Parathyroid adenoma (tissue), 2 donors: Measurements from ENCODE around the gene KCNIP1.

Experiments used
- H2AFZ ChIP-seq: fragments of 300-600 bp; sonication (generic); one replicate; pipeline ENCODE4 v1.7.0; 2017; ENCODE audit warnings: antibody characterized with exemption, mild to moderate bottlenecking
- H3K27ac ChIP-seq: fragments of 300-600 bp; sonication (generic); one replicate; pipeline ENCODE4 v1.7.0; 2017
- H3K27me3 ChIP-seq: fragments of 300-600 bp; sonication (generic); one replicate; pipeline ENCODE4 v1.7.0; 2017; ENCODE audit warnings: low read length; ENCODE audit not compliant: control insufficient read depth, insufficient read depth
- H3K36me3 ChIP-seq: fragments of 300-600 bp; sonication (generic); one replicate; pipeline ENCODE4 v1.7.0; 2017; ENCODE audit warnings: low read length; ENCODE audit not compliant: control insufficient read depth, insufficient read depth
- H3K4me1 ChIP-seq: fragments of 300-600 bp; sonication (generic); one replicate; pipeline ENCODE4 v1.7.0; 2017; ENCODE audit warnings: control low read depth
- H3K4me2 ChIP-seq: fragments of 300-600 bp; sonication (generic); one replicate; pipeline ENCODE4 v1.7.0; 2017; ENCODE audit warnings: low read length
- H3K4me3 ChIP-seq: fragments of 300-600 bp; sonication (generic); one replicate; pipeline ENCODE4 v1.7.0; 2017; ENCODE audit warnings: low read depth, low read length
- H3K79me2 ChIP-seq: fragments of 300-600 bp; sonication (generic); one replicate; pipeline ENCODE4 v1.7.0; 2017; ENCODE audit warnings: control low read depth
- H3K9ac ChIP-seq: fragments of 300-600 bp; sonication (generic); one replicate; pipeline ENCODE4 v1.7.0; 2017; ENCODE audit warnings: mild to moderate bottlenecking
- H3K9me3 ChIP-seq: fragments of 300-600 bp; sonication (generic); one replicate; pipeline ENCODE4 v1.7.0; 2017; ENCODE audit warnings: low read length; ENCODE audit not compliant: control insufficient read depth
- CTCF ChIP-seq: fragments of 300-600 bp; sonication (generic); IDR thresholded peaks from one replicate; pipeline ENCODE4 v1.7.0; 2017; ENCODE audit warnings: antibody characterized with exemption, mild to moderate bottlenecking
- donor health status: primary hyperparathyroidism.

The KCNIP1 gene

GRCh38 chr5:170738840-170739239 is 235.0 kb downstream of the KCNIP1 start:
- no peak overlapping the region for H3K27ac ChIP-seq
- H3K9ac ChIP-seq, result no peak overlapping the region
- H3K4me1 ChIP-seq, result no peaks in the 10 kb centered on the region
- H3K9me3 ChIP-seq, result no peaks in the 10 kb centered on the region
- TF ChIP-seq CTCF, result no peak
- no peaks in the 10 kb centered on the region for H3K27me3 ChIP-seq
- no peak overlapping the region for H3K4me2 ChIP-seq
- no peak overlapping the region for H3K4me3 ChIP-seq
- no peaks in the 10 kb centered on the region for H3K79me2 ChIP-seq
- no peak overlapping the region for H2AFZ ChIP-seq
- no peaks in the 10 kb centered on the region for H3K36me3 ChIP-seq

- H3K27me3 ChIP-seq, result no peaks in the 10 kb centered on the region
- H3K4me3 ChIP-seq, result no peak overlapping the region
- H3K9me3 ChIP-seq, result no peaks in the 10 kb centered on the region
- no peaks in the 10 kb centered on the region for H3K79me2 ChIP-seq
- H2AFZ ChIP-seq, result no peak overlapping the region
- no peak for TF ChIP-seq CTCF
- no peak overlapping the region for H3K4me2 ChIP-seq
- H3K9ac ChIP-seq, result no peak overlapping the region
- H3K27ac ChIP-seq, result no peak overlapping the region
- H3K36me3 ChIP-seq, result no peaks in the 10 kb centered on the region
- peaks cover 3% of the 10 kb centered on the region for H3K4me1 ChIP-seq
Measured at GRCh38 chr5:170739446-170739845, 235.6 kb downstream of the KCNIP1 start.

- no peak overlapping the region for H3K9ac ChIP-seq
- H3K79me2 ChIP-seq, result no peaks in the 10 kb centered on the region
- no peaks in the 10 kb centered on the region for H3K27me3 ChIP-seq
- H3K9me3 ChIP-seq, result no peaks in the 10 kb centered on the region
- no peak overlapping the region for H3K27ac ChIP-seq
- H2AFZ ChIP-seq, result no peak overlapping the region
- TF ChIP-seq CTCF, result no peak
- no peak overlapping the region for H3K4me3 ChIP-seq
- H3K36me3 ChIP-seq, result no peaks in the 10 kb centered on the region
- peaks cover 3% of the 10 kb centered on the region for H3K4me1 ChIP-seq
- H3K4me2 ChIP-seq, result no peak overlapping the region
Measured at GRCh38 chr5:170740551-170741205, 236.9 kb downstream of the KCNIP1 start.

- H3K36me3 ChIP-seq, result no peaks in the 10 kb centered on the region
- no peak overlapping the region for H3K4me3 ChIP-seq
- H3K27ac ChIP-seq, result no peak overlapping the region
- no peak overlapping the region for H3K9ac ChIP-seq
- no peaks in the 10 kb centered on the region for H3K9me3 ChIP-seq
- H3K27me3 ChIP-seq, result no peaks in the 10 kb centered on the region
- H3K4me2 ChIP-seq, result no peak overlapping the region
- H3K4me1 ChIP-seq, result peaks cover 3% of the 10 kb centered on the region
- no peaks in the 10 kb centered on the region for H3K79me2 ChIP-seq
- no peak for TF ChIP-seq CTCF
- H2AFZ ChIP-seq, result no peak overlapping the region
Measured at GRCh38 chr5:170741801-170742200, 238.0 kb downstream of the KCNIP1 start.

- no peak for TF ChIP-seq CTCF
- no peaks in the 10 kb centered on the region for H3K79me2 ChIP-seq
- H3K4me1 ChIP-seq, result peaks cover 3% of the 10 kb centered on the region
- H2AFZ ChIP-seq, result no peak overlapping the region
- no peaks in the 10 kb centered on the region for H3K27me3 ChIP-seq
- no peaks in the 10 kb centered on the region for H3K9me3 ChIP-seq
- no peak overlapping the region for H3K4me2 ChIP-seq
- H3K36me3 ChIP-seq, result no peaks in the 10 kb centered on the region
- H3K9ac ChIP-seq, result no peak overlapping the region
- no peak overlapping the region for H3K4me3 ChIP-seq
- no peak overlapping the region for H3K27ac ChIP-seq
Measured at GRCh38 chr5:170743876-170744212, 240.0 kb downstream of the KCNIP1 start.
